NCI-H524 treated with DMSO at 0.1 percent for 48 hours (cell line): ENCODE measurements around the gene GCFC2.

Experiments
- DNase-seq: peaks from one replicate; lab custom pipeline; 2025; lab: John Stamatoyannopoulos, UW

Gene GCFC2

DNA sequence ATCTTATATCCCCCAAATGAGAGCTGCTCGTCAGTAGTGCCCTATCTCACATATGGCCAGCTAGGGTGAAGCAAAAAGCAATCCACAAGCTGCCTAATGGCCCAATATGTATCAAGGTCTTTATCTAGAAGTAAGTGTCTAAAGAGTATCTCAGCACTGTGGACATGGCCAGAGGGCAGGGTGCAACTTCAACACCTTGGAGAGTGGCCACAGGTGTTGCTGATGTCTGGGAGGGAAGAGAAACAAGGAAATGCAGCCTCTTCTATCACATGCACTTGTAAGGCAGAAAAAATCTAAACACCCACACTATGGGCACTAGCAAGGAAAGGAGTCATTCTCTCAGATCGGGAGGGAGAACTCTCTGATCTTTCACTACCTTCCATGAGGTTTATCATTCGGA is 87.8 kb downstream of the GCFC2 start:
- no peak for DNase-seq

GRCh38 chr2:75622500-75622899 is 88.2 kb downstream of the GCFC2 start:
- no peak for DNase-seq

DNA sequence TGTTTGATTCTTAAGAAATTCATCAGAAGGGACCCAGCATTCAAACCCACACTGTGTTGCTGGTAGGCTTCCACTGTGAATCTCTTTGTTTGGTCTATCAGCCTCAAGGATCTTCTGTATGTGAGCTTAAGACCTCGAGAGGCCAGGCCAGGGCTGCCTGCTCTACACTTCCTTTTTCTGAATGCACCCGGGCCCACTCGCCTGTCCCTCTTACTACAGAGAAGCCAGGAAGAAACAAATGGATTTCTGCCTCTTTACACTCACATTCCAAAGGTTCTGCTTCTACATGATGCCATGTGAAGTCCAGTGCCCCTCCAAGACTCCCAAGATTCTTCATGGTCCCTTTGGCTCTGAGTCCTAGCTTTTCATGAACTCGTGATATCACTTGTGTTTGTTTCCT is 89.5 kb downstream of the GCFC2 start:
- no peak for DNase-seq

DNA sequence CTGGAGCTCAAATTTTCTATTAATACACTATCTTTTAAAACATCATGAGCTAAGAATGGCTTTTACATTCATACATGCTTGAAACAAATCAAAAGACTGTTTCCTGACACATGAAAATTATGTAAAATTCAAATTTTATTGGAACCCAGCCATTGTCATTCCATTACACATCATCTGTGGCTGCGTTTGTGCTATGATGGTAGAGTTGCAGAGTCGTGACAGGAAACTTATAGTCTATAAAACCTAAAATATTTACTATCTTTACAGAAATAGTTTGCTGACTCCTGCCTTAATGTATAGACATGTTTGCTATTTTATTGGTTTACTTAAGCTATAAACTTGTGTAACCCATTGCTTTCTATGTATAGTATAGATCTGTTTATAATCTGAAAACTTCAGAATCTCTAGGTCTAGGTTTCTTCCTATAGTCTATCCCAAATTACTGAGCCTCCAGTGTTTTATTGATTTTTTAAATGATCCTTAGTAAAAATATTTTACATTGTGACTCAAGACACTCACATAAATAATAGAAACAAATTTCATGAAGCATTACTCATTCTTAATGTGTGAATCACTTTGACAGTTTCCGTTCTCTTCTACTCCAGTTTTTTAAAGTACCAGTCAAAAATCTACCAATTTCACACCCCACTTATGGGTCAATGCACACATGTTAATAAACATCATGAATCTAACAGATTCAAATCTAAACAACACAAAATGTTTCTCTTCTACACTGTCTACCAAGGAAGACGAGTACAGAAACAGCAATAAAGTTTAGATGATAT is 90.6 kb downstream of the GCFC2 start:
- DNase-seq, result no peak

DNA sequence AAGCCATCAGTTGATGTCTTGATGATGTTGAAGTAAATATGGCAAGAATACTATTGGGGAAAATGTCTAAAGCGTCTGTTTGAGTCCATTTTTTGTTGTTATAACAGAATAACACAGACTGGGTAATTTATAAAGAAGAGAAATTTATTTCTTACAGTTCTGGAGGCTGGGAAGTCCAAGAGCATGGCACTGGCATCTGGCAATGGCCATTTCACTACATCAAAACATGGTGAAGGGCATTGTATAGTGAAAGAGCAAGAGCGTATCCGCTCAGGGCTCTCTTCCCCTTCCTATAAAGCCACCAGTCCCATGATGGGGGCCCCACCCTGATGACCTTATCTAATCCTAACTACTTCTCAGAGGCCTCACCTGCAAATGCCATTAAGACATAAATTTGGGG is 93.8 kb downstream of the GCFC2 start:
- DNase-seq, result no peak

DNA sequence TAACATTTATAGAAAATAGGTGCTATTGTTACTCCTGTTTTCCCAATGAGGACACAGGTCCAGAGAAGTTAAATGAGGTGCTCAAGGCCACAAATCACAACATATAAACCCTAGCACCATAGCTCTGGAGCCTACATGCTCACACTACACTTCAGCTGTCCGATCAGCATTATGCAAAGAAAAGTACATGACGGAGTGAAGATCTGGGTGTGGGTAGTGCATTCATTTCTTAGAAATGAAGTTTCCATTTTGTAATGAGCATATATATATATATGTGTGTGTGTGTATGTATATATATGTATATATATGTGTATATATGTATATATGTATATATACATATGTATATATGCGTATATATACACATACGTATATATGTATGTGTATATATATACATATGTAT is 94.3 kb downstream of the GCFC2 start:
- DNase-seq, result no peak

GRCh38 chr2:75614162-75614651 is 96.5 kb downstream of the GCFC2 start:
- DNase-seq, result no peak

DNA sequence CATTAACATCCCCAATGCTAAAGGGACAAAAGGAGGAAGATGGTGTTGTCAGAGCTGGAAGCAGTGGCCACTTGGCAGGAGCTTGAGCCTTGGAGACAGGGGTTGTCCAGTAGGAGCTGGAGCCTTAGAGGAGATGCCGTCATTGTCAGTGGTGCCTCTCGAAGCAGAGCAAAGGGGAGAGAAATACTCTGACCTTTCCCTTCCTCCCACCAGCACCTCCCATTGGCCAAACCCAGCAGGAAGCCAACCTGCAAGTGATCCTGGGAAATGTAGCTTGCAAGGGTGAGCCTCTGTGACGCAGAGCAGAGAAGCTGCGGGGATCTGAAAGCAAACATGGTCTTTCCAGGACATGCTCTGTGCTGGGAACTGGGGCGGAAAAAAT is 97.9 kb downstream of the GCFC2 start:
- no peak for DNase-seq
